GM12872 (cell line): ENCODE data around the gene HELT.

Source experiments
- TF ChIP-seq, protein P1 (sequence below): IDR thresholded peaks from 3 replicates; pipeline ENCODE4 v1.5.1; 2011; ENCODE audit warnings: low read depth, mild to moderate bottlenecking, low read length, moderate library complexity; ENCODE audit not compliant: insufficient read depth

The HELT gene

DNA sequence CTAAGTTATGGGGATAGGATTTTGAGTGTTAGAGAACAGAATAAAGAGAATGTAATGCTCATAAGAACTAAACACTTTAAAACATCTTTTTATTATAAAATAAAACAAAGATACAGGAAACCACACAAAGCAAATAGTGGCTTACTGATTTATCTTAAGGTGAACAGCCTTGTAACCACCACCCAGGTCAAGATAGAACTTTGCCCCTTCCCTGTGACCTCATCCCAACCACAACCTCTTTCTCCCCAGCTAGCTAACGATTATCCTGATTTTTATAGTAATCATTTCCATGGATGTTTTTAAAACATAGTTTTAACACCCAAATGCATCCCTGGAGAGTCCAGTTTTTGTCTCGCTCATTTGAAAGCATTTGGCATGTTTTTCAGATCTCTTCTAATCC, 17.0 kb downstream of the HELT start:
- TF ChIP-seq, protein P1, sequence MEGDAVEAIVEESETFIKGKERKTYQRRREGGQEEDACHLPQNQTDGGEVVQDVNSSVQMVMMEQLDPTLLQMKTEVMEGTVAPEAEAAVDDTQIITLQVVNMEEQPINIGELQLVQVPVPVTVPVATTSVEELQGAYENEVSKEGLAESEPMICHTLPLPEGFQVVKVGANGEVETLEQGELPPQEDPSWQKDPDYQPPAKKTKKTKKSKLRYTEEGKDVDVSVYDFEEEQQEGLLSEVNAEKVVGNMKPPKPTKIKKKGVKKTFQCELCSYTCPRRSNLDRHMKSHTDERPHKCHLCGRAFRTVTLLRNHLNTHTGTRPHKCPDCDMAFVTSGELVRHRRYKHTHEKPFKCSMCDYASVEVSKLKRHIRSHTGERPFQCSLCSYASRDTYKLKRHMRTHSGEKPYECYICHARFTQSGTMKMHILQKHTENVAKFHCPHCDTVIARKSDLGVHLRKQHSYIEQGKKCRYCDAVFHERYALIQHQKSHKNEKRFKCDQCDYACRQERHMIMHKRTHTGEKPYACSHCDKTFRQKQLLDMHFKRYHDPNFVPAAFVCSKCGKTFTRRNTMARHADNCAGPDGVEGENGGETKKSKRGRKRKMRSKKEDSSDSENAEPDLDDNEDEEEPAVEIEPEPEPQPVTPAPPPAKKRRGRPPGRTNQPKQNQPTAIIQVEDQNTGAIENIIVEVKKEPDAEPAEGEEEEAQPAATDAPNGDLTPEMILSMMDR: no peak

DNA sequence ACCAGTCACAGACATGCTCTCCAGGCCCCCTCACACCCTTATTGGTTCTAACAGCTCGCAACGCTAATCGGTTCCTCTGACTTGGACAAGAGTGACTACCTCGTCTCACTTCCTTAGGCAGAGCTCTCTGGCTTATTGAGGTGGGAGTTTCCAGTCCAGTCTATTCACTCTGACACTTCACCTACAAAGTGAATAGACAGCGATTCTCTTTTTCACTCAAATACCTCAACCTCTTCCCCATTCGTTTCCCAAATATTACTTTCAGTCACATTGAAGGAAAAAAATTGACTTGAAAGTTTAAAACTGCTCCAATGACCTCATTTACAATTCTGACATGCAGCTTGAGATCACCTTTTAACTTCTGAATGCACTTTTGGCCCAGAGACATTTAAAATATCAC, 17.7 kb downstream of the HELT start:
- TF ChIP-seq, protein P1: no peak

DNA sequence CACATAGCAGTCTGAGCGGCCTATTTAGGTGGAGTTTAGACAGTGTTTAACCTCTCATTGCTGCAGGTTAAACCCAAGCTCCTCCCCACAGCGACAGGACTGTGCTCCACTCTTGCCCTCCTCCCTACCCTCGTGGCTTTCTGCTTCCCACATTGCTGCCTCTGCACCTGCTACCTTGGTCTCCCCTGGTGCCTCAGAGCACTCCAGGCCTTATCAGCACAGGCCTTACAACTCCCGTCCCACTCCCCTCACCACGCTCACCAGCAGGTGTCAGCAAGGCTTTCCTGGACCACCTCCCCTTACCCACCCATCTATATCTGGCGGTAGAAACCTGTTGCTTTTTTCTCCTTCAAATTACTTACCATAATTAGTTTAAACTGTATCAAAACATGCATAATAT, 18.6 kb downstream of the HELT start:
- TF ChIP-seq, protein P1: no peak

DNA sequence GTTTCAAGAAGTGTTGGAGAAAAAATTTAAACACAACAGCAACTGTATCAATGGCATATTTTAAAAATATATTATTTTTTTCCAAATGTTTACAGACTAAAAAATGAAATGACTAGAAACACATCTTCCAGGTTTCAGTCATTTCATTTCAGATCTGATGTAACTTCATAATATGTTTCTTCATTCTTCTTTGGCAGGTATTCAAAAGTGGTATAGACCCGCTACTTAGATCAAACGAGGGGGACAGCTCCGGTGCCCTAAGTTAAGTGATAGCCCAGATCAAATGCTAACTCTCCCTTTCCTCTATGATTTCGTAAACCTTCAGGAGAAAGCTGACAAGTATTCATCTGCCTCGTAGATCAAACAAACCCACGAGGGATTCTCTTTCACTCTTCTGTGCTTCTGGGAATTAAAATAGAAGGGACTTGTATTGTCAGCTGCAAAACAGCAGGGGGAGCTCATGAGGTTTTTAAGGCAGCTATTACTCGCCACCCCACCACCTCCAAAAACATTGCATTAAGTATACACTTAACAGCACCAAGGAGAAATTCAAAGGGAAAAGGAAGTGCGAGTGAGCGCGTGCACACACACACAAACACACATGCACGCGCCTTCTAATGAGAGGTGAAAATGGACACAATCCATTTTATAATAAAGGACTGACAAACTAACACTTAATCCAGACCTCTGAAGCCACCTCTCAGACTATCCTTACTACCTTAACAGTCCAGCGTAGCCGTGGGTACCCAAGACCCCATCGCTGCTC, 21.4 kb downstream of the HELT start:
- TF ChIP-seq, protein P1: peak; percentile 77

DNA sequence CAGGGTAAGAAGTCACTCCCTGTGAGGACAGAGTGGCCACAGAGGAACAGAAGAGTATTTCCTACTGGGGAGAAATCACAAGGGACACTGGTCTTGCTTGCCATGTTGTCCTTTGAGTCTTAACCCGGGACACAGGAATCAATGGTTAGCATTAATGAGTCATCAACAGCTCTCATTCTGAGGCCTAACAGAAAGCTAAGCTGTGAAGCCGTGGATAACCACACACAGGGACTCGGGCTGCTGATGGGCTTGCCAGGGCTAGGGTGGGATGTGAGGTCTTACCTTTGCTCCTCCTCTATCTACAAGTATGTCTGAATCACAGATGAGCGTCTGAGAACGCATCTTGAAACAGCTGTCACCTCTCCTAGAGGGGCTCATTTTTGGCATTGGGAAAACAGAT, 22.2 kb downstream of the HELT start:
- TF ChIP-seq, protein P1: no peak

DNA sequence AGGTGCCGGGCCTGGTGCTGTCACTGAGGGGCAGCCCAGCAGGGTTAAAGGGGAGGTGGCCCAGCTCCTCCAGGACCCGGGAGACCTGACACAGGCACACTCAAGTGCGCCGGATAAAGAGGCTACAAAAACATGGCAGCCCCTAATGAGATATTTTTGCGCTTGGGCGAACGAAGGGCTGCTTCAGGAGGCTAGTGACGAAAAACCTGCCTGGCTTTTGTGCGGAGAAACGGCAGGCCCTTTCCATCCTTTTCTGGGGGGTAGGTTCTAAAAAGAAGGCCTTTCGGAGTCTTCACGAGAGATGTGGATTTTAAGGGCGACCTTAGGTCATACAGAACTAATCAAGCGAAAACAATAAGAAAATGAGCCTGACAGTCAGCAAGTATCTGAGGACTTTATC, 35.5 kb downstream of the HELT start:
- TF ChIP-seq, protein P1: no peak

DNA sequence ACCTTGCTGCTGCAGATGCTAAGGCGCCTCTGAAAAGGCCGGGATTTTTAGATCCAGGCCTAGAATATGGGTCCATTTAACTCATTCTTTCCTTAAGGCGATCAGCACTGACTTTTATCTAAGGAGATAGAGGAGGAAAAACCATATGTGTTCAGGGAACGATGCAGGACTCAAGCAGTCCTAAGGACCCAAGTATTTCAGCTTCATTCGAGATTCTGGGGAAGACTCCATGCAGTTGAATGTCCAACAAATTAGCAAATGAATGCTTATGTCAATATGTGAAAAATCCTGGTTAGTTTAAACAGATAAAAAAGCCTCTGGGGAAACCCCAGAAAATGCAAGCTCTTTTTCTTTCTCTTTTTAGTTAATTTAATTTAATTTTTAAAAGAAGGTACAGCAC, 36.0 kb downstream of the HELT start:
- TF ChIP-seq, protein P1: no peak
